HepG2 (cell line): ENCODE results near the gene ATRX. TPM values are rescaled to one million over a fixed set of nuclear protein-coding genes. Genes with fewer than 3 reads are reported as not detected.

ENCODE experiments used
- ATAC-seq: fragments of 200-7000 bp; cut with Tn5 transposase; 3 replicates; pipeline ENCODE4 v1.9.1; 2020; ENCODE audit warnings: mild to moderate bottlenecking, moderate library complexity
- BruUV-seq: library from RNA; stranded (reverse); fragments of 400-500 nt; replicated peaks from 2 replicates; lab custom pipeline; 2021; lab: Mats Ljungman, UMichigan
- CTCF ChIA-PET: fragments of 300-600 bp; formaldehyde crosslinking; extraction: SDS; loops from one replicate; lab custom pipeline; 2021; ENCODE audit warnings: low total read pairs, inconsistent platforms, low intra/inter-chr PET ratio; lab: Yijun Ruan, JAX
- POLR2A ChIA-PET: fragments of 350-600 bp; sonication (Branson Sonifier 250); formaldehyde crosslinking; loops from one replicate; lab custom pipeline; 2020; ENCODE audit warnings: antibody characterized with exemption, inconsistent platforms; lab: Yijun Ruan, JAX
- DNase-seq: peaks from one replicate; pipeline ENCODE4 v3.0.0-alpha.2; 2015; ENCODE audit warnings: low spot score
- FAIRE-seq: peaks from 3 replicates; lab custom pipeline; 2011; peaks lifted over from hg19 to GRCh38; lab: Jason Lieb, UNC
- H2AFZ ChIP-seq: one replicate; pipeline ENCODE4 v1.6.1; 2011; ENCODE audit warnings: low read length, inconsistent platforms
- H3K27ac ChIP-seq: fragments of 300-600 bp; 3 replicates; pipeline ENCODE4 v1.8.0; 2011; ENCODE audit warnings: mixed run types, mild to moderate bottlenecking, mixed read lengths, low read length, inconsistent platforms; ENCODE audit not compliant: insufficient read depth; ENCODE audit errors: extremely low read length
- H3K27me3 ChIP-seq, 2 experiments: fragments of 200-600 bp in 1 of 2; 2 replicates in 1 of 2; 3 replicates in 1 of 2; pipeline versions ENCODE4 v1.6.0 to v1.8.0; 2011; ENCODE audit warnings: low read length in 2 of 2, mild to moderate bottlenecking in 2 of 2, moderate library complexity in 2 of 2, inconsistent platforms in 1 of 2; ENCODE audit not compliant: insufficient read depth in 2 of 2, control insufficient read depth in 1 of 2
- H3K36me3 ChIP-seq, 2 experiments: fragments of 200-600 bp in 1 of 2; replicated peaks in 1 of 2; 2 replicates in 1 of 2; 3 replicates in 1 of 2; pipeline versions ENCODE4 v1.5.1 to v1.8.0; 2011; ENCODE audit warnings: low read length in 2 of 2, inconsistent platforms in 1 of 2; ENCODE audit not compliant: insufficient read depth in 2 of 2, control insufficient read depth in 1 of 2
- H3K4me1 ChIP-seq: 2 replicates; pipeline ENCODE4 v1.5.1; 2012; ENCODE audit warnings: low read length, inconsistent platforms; ENCODE audit not compliant: insufficient read depth
- H3K4me2 ChIP-seq: 2 replicates; pipeline ENCODE4 v1.6.0; 2011; ENCODE audit warnings: low read depth, low read length, inconsistent platforms
- H3K4me3 ChIP-seq, 3 experiments: fragments of 200-600 bp in 1 of 3; sonication (generic), shearing (Covaris generic) in 1 of 3; replicated peaks in 1 of 3; 2 replicates each; pipeline ENCODE4 v1.5.1; 2011 to 2016; ENCODE audit warnings: low read length in 3 of 3, inconsistent platforms in 2 of 3, low read depth in 2 of 3, mild to moderate bottlenecking in 2 of 3, control low read depth in 1 of 3, mixed read lengths in 1 of 3; ENCODE audit not compliant: insufficient read depth in 1 of 3
- H3K79me2 ChIP-seq: one replicate; pipeline ENCODE4 v1.6.1; 2011; ENCODE audit warnings: low read length, inconsistent platforms; ENCODE audit not compliant: insufficient read depth
- H3K9ac ChIP-seq: 2 replicates; pipeline ENCODE4 v1.6.0; 2011; ENCODE audit warnings: mild to moderate bottlenecking, low read depth, low read length, inconsistent platforms; ENCODE audit not compliant: insufficient read depth
- H3K9me3 ChIP-seq: 2 replicates; pipeline ENCODE4 v1.5.1; 2012; ENCODE audit warnings: mild to moderate bottlenecking, low read length
- H4K20me1 ChIP-seq: 2 replicates; pipeline ENCODE4 v1.6.0; 2011; ENCODE audit warnings: inconsistent platforms, mild to moderate bottlenecking, low read length, moderate library complexity; ENCODE audit not compliant: insufficient read depth
- DNMT3B ChIP-seq: conservative IDR thresholded peaks from 2 replicates; pipeline ENCODE4 v1.6.1; 2016; ENCODE audit warnings: missing biosample characterization, control low read depth
- JUNB ChIP-seq: sonication (generic); formaldehyde crosslinking; IDR thresholded peaks from 2 replicates; pipeline ENCODE4 v1.8.0; 2022; ENCODE audit warnings: missing genetic modification reagents, mild to moderate bottlenecking, borderline replicate concordance
- SP2 ChIP-seq: sonication (generic); formaldehyde crosslinking; IDR thresholded peaks from 2 replicates; pipeline ENCODE4 v1.5.1; 2020; ENCODE audit warnings: mild to moderate bottlenecking, missing genetic modification reagents
- TBX3 ChIP-seq: fragments of 450-650 bp; IDR thresholded peaks from 2 replicates; pipeline ENCODE4 v1.6.1; 2017; ENCODE audit warnings: antibody characterized with exemption, mild to moderate bottlenecking, inconsistent platforms, borderline replicate concordance
- ZFP91 ChIP-seq: sonication (generic); formaldehyde crosslinking; IDR thresholded peaks from 2 replicates; pipeline ENCODE4 v1.9.0; 2022; ENCODE audit warnings: missing genetic modification reagents, mild to moderate bottlenecking, borderline replicate concordance
- ZNF430 ChIP-seq: sonication (generic); formaldehyde crosslinking; IDR thresholded peaks from 2 replicates; pipeline ENCODE4 v1.9.0; 2021; ENCODE audit warnings: mild to moderate bottlenecking, missing genetic modification reagents
- ZNF770 ChIP-seq: sonication (generic); formaldehyde crosslinking; IDR thresholded peaks from 2 replicates; pipeline ENCODE4 v1.5.0; 2020; ENCODE audit warnings: mild to moderate bottlenecking, missing genetic modification reagents
- whole genome bisulfite sequencing: methylation state at CpG from one replicate; pipeline ENCODE4 v1.1.6; 2017; ENCODE audit warnings: low lambda C conversion rate; 5-methylcytosine and 5-hydroxymethylcytosine counted together
- in situ Hi-C: cut with HindIII; loops from 2 replicates; pipeline ENCODE4 v1.10.0; 2017; ENCODE audit warnings: low pct_unique_long_range_greater_than_20kb; ENCODE audit not compliant: extremely low pct_ligation_motif_present
- intact Hi-C: fragments of 100-400 bp; cut with micrococcal nuclease; formaldehyde crosslinking; loops from one replicate; pipeline ENCODE4 v1.10.0; 2022; ENCODE audit not compliant: unreplicated experiment
- polyA plus RNA-seq, 8 experiments: library from polyadenylated mRNA; depleted of rRNA in 3 of 8; stranded (reverse) in 7 of 8; unstranded in 1 of 8; fragments of >200 nt; fragmentation: Illumina TruSeq in 4 of 8; extraction: Trizol in 4 of 8; gene quantifications; 2 replicates each; pipeline versions ENCODE4 v1.2.1 to v1.2.3, GENCODE V29; 2011 to 2016; ENCODE audit warnings: low read depth in 4 of 8, missing spikeins in 1 of 8, mixed read lengths in 1 of 8; ENCODE audit not compliant: insufficient read depth in 1 of 8
- total RNA-seq, 5 experiments: library from RNA; depleted of rRNA; stranded (reverse); fragments of >200 nt; fragmentation: Illumina TruSeq; extraction: Trizol; gene quantifications; 2 replicates each; pipeline ENCODE4 v1.2.3, GENCODE V29; 2016; ENCODE audit warnings: low read depth in 1 of 5
- TF ChIP-seq, protein P1 (sequence below): sonication (generic); formaldehyde crosslinking; IDR thresholded peaks from 2 replicates; pipeline ENCODE4 v1.4.0; 2020; ENCODE audit warnings: mild to moderate bottlenecking, missing genetic modification reagents

ATRX gene
- total and polyA plus RNA-seq, 2 of the 13 experiments (the other 11 are each of a cell fraction or from before 2014, with no cell fraction given) = 26.1 to 44.5 TPM

DNA sequence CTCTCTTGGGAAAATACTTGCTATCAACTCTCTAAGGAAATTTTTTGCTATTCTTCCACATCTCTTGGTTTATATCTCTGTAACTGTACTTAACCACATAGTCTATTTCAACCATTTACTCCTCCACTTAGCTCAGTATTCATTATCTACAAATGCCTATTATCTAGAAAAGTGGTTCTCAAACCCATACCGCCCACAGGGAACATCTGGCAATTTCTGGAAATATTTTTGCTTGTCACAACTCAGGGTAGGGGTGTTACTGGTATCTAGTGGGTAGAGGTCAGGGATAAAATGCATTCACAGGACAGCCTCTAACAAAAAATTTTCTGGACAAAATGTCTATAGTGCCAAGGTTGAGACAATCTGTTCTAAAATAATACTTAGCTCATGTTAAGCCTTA is 14.4 kb downstream of the ATRX start:
- H3K9ac ChIP-seq = no peak overlapping the region
- peaks cover 5% of the 10 kb centered on the region; the same call in 1 of the 2 replicates for H4K20me1 ChIP-seq
- ChIA-PET POLR2A (no interaction called here), CTCF (no interaction called here)
- H3K4me2 ChIP-seq = no peak overlapping the region
- in situ Hi-C loops (no loop called here), intact Hi-C loops (no loop called here)
- WGBS = 100% methylated on average over 1 of the region's 1 CpG
- H3K27ac ChIP-seq = no peak overlapping the region
- FAIRE-seq (no peak), DNase-seq (no peak), ATAC-seq (no peak)
- no peaks in the 10 kb centered on the region for H3K9me3 ChIP-seq
- H3K4me3 ChIP-seq = no peak overlapping the region
- BruUV-seq = no TSS peak
- no peaks in the 10 kb centered on the region for H3K4me1 ChIP-seq
- H3K36me3 ChIP-seq = no peaks in the 10 kb centered on the region
- H3K27me3 ChIP-seq = no peaks in the 10 kb centered on the region
- no peak overlapping the region for H2AFZ ChIP-seq
- TF ChIP-seq, protein P1, sequence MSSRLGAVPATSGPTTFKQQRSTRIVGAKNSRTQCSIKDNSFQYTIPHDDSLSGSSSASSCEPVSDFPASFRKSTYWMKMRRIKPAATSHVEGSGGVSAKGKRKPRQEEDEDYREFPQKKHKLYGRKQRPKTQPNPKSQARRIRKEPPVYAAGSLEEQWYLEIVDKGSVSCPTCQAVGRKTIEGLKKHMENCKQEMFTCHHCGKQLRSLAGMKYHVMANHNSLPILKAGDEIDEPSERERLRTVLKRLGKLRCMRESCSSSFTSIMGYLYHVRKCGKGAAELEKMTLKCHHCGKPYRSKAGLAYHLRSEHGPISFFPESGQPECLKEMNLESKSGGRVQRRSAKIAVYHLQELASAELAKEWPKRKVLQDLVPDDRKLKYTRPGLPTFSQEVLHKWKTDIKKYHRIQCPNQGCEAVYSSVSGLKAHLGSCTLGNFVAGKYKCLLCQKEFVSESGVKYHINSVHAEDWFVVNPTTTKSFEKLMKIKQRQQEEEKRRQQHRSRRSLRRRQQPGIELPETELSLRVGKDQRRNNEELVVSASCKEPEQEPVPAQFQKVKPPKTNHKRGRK (CRISPR knock-in tag) = no peak
- TF ChIP-seq TBX3 = no peak
- TF ChIP-seq JUNB (CRISPR knock-in tag) = no peak
- no peak for TF ChIP-seq SP2 (CRISPR knock-in tag)
- no peak for TF ChIP-seq ZFP91 (CRISPR knock-in tag)
- TF ChIP-seq DNMT3B = no peak
- TF ChIP-seq ZNF430 (CRISPR knock-in tag) = no peak
- no peak for TF ChIP-seq ZNF770 (CRISPR knock-in tag)
- H3K79me2 ChIP-seq = peaks cover 70% of the 10 kb centered on the region
